GM18498 (cell line): ENCODE data around the gene VMP1.

Experiments
- ATAC-seq: cut with Tn5 transposase; IDR thresholded peaks from one replicate; pipeline ENCODE4 v1.9.1; 2021; ENCODE audit warnings: mild to moderate bottlenecking, moderate library complexity; ENCODE audit not compliant: unreplicated experiment

Gene VMP1

GRCh38 chr17:59707149-59707970 is at the start of gene VMP1, which contains the start of gene PTRH2:
Gene VMP1 (plus strand): TSS chr17:59707654. CDS start chr17:59731447, 23,793 bp downstream.
Gene PTRH2 (minus strand): TSS chr17:59707430. CDS start chr17:59697978, 9,452 bp downstream.
- ATAC-seq, result peak; percentile 97

GRCh38 chr17:59666235-59666634 is 41.2 kb upstream of the VMP1 start:
- ATAC-seq, result no peak

GRCh38 chr17:59668816-59669215 is 38.6 kb upstream of the VMP1 start:
- ATAC-seq, result no peak

GRCh38 chr17:59669411-59669810 is 38.0 kb upstream of the VMP1 start:
- ATAC-seq, result no peak

- ATAC-seq, result no peak
Observed at GRCh38 chr17:59669944-59670343, 37.5 kb upstream of the VMP1 start.

- no peak for ATAC-seq
Observed at GRCh38 chr17:59671386-59671785, 36.1 kb upstream of the VMP1 start.

GRCh38 chr17:59675231-59675630 is 32.2 kb upstream of the VMP1 start:
- ATAC-seq, result no peak

GRCh38 chr17:59676716-59677115 is 30.7 kb upstream of the VMP1 start:
- ATAC-seq, result no peak

- no peak for ATAC-seq
Observed at GRCh38 chr17:59678918-59679317, 28.5 kb upstream of the VMP1 start.

- ATAC-seq, result no peak
Observed at GRCh38 chr17:59680314-59680713, 27.1 kb upstream of the VMP1 start.

- ATAC-seq, result no peak
Observed at GRCh38 chr17:59683283-59683682, 24.2 kb upstream of the VMP1 start.

- ATAC-seq, result no peak
Observed at GRCh38 chr17:59684967-59685366, 22.5 kb upstream of the VMP1 start.

GRCh38 chr17:59688008-59688407 is 19.4 kb upstream of the VMP1 start:
- no peak for ATAC-seq

- no peak for ATAC-seq
Observed at GRCh38 chr17:59688496-59688895, 19.0 kb upstream of the VMP1 start.

- no peak for ATAC-seq
Observed at GRCh38 chr17:59693582-59693981, 13.9 kb upstream of the VMP1 start.

- no peak for ATAC-seq
Observed at GRCh38 chr17:59694344-59694743, 13.1 kb upstream of the VMP1 start.

GRCh38 chr17:59695945-59696681 is 11.3 kb upstream of the VMP1 start:
- ATAC-seq, result no peak

GRCh38 chr17:59696682-59697277 is 10.7 kb upstream of the VMP1 start:
- no peak for ATAC-seq

GRCh38 chr17:59698143-59698542 is 9.3 kb upstream of the VMP1 start:
- no peak for ATAC-seq

- ATAC-seq, result no peak
Observed at GRCh38 chr17:59699218-59699617, 8.2 kb upstream of the VMP1 start.

GRCh38 chr17:59699786-59700185 is 7.7 kb upstream of the VMP1 start:
- ATAC-seq, result no peak

- ATAC-seq, result no peak
Observed at GRCh38 chr17:59702304-59702703, 5.2 kb upstream of the VMP1 start.
